Osteocyte (in vitro differentiated cells): ENCODE results near the gene TBCD. TPM values are rescaled to one million over a fixed set of nuclear protein-coding genes. Genes with fewer than 3 reads are reported as not detected.

ENCODE experiments used
- DNase-seq: peaks from one replicate; pipeline ENCODE4 v3.0.0; 2021; ENCODE audit warnings: mixed read lengths; ENCODE audit not compliant: unreplicated experiment; ENCODE audit errors: extremely low spot score
- H3K27ac Mint-ChIP-seq: one replicate; pipeline ENCODE4 v1.8.0; 2021; ENCODE audit warnings: mild to moderate bottlenecking, mixed read lengths; ENCODE audit not compliant: unreplicated experiment
- H3K27me3 Mint-ChIP-seq: one replicate; pipeline ENCODE4 v1.8.0; 2021; ENCODE audit warnings: mixed read lengths; ENCODE audit not compliant: unreplicated experiment
- H3K36me3 Mint-ChIP-seq: one replicate; pipeline ENCODE4 v1.8.0; 2021; ENCODE audit warnings: mixed read lengths; ENCODE audit not compliant: unreplicated experiment
- H3K4me1 Mint-ChIP-seq: one replicate; pipeline ENCODE4 v1.8.0; 2021; ENCODE audit warnings: mixed read lengths; ENCODE audit not compliant: unreplicated experiment
- H3K4me3 Mint-ChIP-seq: one replicate; pipeline ENCODE4 v1.8.0; 2021; ENCODE audit warnings: mild to moderate bottlenecking, moderate library complexity, mixed read lengths; ENCODE audit not compliant: unreplicated experiment
- H3K9me3 Mint-ChIP-seq: one replicate; pipeline ENCODE4 v1.8.0; 2021; ENCODE audit warnings: mixed read lengths; ENCODE audit not compliant: unreplicated experiment
- total RNA-seq: library from RNA; stranded (reverse); gene quantifications from 2 replicates; pipeline ENCODE4 v1.2.1, GENCODE V29; 2021
- TF ChIP-seq, protein P1 (sequence below): fragments of 200-600 bp; sonication (generic); IDR thresholded peaks from 2 replicates; pipeline ENCODE4 v1.5.0; 2021; ENCODE audit warnings: antibody characterized with exemption, mild to moderate bottlenecking, moderate library complexity

Gene TBCD
- total RNA-seq, 1 donor from 2014 or later, result 74.0 TPM

DNA sequence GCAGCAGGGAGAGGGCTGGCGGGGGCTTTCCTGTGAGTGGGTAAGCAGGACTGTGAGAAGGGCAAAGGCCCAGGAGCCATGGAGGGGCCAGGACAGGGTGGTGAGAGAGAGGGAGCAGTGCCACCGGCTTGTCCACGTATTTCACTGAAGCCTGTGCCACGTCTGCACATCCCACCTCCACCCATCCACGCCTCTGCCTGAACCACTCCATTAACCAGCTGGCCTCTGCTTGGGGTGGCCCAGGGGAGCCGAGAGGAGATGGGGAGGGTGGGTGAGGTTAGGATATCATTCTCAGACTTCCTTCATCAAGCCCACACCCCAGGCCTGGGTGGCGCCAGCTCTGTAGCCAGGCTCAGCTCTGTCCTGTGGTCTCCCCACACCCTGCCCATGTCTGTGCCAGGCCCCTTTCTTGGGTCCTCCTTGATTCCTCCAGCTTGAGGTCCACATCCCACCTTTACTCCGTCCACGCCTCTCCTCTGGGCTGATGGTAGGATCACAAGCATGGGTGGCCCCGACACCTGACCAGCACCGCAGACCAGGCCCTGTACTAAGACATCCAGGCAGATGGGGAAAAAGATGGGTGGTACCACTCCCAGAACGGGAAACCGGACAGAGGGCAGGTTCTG is 19.6 kb upstream of the TBCD start:
- Mint-ChIP-seq H3K9me3 (no peaks in the 10 kb centered on the region), H3K36me3 (peaks cover 21% of the 10 kb centered on the region), H3K27ac (no peak overlapping the region), H3K4me3 (no peak overlapping the region), H3K4me1 (peaks cover 10% of the 10 kb centered on the region), H3K27me3 (no peaks in the 10 kb centered on the region)
- DNase-seq, result no peak
- TF ChIP-seq, protein P1, sequence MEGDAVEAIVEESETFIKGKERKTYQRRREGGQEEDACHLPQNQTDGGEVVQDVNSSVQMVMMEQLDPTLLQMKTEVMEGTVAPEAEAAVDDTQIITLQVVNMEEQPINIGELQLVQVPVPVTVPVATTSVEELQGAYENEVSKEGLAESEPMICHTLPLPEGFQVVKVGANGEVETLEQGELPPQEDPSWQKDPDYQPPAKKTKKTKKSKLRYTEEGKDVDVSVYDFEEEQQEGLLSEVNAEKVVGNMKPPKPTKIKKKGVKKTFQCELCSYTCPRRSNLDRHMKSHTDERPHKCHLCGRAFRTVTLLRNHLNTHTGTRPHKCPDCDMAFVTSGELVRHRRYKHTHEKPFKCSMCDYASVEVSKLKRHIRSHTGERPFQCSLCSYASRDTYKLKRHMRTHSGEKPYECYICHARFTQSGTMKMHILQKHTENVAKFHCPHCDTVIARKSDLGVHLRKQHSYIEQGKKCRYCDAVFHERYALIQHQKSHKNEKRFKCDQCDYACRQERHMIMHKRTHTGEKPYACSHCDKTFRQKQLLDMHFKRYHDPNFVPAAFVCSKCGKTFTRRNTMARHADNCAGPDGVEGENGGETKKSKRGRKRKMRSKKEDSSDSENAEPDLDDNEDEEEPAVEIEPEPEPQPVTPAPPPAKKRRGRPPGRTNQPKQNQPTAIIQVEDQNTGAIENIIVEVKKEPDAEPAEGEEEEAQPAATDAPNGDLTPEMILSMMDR, result no peak

DNA sequence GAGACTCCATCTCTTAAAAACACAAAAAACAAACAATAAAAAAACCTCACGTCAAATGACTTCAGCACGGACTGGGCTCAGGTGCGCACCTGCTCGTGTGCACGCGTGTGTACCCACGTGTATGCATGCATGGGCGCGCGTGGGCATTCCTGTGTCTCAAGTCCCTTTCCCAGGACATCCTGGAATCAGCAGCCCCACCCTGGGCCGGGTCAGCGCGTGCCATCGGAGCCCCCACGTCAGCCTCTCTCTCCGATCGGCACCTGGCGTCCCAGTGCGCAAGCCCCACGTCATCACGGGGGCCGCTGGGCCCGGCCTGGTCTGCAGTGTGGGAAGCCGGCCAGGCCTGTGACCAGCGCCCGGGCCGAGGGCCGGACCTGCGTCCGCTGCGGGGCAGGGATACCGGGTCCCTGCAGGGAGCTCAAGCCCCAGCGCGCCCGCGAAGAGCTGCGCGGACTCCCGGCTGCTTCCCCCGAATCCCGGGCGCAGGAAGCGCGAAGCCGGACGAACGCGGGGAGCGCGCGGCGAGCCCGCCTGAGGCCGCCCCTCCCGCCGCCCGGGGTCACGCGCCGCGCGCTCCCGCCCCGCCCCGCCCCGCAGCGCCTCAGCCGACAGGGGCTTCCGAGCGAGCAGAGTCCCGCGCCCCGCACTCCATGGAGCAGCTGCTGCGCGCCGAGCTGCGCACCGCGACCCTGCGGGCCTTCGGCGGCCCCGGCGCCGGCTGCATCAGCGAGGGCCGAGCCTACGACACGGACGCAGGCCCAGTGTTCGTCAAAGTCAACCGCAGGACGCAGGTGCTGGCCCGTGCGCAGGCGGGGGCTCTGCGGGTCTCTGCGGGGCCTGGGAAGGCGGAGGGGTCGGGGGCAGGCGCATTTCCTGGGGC is 16.6 kb upstream of the TBCD start, which contains the start of gene FN3K:
Gene FN3K, plus strand, starts transcription at position 629 of the 880 bp plus-strand sequence. Its CDS starts 22 bp downstream, at position 651.
- peak within 1 kb of the TSS; percentile 44 for H3K27ac Mint-ChIP-seq
- peaks cover 20% of the 10 kb centered on the region for H3K36me3 Mint-ChIP-seq
- DNase-seq, result no peak

GRCh38 chr17:82736511-82737185 is 15.2 kb upstream of the TBCD start:
- Mint-ChIP-seq H3K27me3 (no peaks in the 10 kb centered on the region), H3K4me1 (peaks cover 10% of the 10 kb centered on the region), H3K4me3 (peak overlapping the region; percentile 72), H3K9me3 (peaks cover 10% of the 10 kb centered on the region), H3K27ac (no peak overlapping the region), H3K36me3 (peaks cover 29% of the 10 kb centered on the region)
- TF ChIP-seq, protein P1, result no peak
- DNase-seq, result no peak

More for the DNA sequence above, 16.6 kb upstream of the TBCD start, which contains the start of gene FN3K:
- peak within 1 kb of the TSS; percentile 72 for H3K4me3 Mint-ChIP-seq
- no peaks in the 10 kb centered on the region for H3K9me3 Mint-ChIP-seq
- TF ChIP-seq, protein P1, result no peak
- H3K27me3 Mint-ChIP-seq, result no peaks in the 10 kb centered on the region
- peaks cover 10% of the 10 kb centered on the region for H3K4me1 Mint-ChIP-seq

DNA sequence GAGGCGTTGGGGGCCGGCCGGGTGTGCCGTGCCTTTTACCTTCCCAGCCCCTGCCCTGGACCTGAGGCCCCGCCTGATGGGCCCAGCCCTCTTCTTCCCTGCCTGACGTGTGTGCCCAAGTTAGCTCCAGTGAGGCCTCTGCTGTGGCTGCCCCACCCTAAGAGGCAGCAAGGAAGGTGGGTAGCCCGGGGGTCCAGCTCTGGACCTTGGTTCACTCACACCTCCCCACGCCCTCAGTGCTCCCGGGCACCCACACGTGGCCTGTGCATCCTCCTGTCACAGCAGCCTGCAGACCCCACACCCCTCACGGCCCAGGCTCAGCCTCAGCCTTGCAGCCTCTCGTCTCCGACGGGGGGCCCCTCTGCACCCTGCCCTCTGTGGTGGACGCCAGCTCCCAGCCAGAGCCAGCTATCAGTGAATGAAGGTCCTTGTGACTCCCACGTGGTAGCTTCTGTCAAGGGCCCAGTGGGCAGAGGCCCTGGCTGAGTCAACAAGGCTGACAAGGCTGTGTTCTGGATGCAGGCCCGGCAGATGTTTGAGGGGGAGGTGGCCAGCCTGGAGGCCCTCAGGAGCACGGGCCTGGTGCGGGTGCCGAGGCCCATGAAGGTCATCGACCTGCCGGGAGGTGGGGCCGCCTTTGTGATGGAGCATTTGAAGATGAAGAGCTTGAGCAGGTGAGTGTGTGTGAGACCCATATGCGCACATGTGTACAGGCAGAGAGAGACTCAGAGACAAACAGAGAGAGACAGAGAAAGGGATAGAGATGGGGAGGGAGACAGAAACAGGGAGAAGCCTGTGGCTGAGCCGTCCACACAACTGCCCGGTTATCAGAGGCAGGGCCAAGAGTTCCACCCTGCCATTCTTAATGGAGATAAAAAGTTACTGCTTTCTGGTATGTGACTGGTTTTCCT is 13.6 kb upstream of the TBCD start:
- TF ChIP-seq, protein P1, result no peak
- H3K36me3 Mint-ChIP-seq, result peaks cover 34% of the 10 kb centered on the region
- no peak for DNase-seq
- peaks cover 10% of the 10 kb centered on the region for H3K4me1 Mint-ChIP-seq
- no peak overlapping the region for H3K27ac Mint-ChIP-seq
- H3K4me3 Mint-ChIP-seq, result no peak overlapping the region
- H3K9me3 Mint-ChIP-seq, result peaks cover 10% of the 10 kb centered on the region
- H3K27me3 Mint-ChIP-seq, result no peaks in the 10 kb centered on the region
